ENCODE data around the gene CMSS1. TPM values are rescaled to one million over a fixed set of nuclear protein-coding genes. Genes with fewer than 3 reads are reported as not detected.
A peak's percentile ranks its signal among the peaks of the same experiment; 100 is the strongest.

CMSS1 gene
- total RNA-seq, 4 donors from 2014 or later, result 2.4 to 29.9 (median 5.2) TPM

- intact Hi-C loops (cut with DNase I; ENCODE audit: low total_unique reads) (no loop called here), in situ Hi-C loops (cut with MboI; ENCODE audit: low pct_ligation_motif_present in 1 of 4, low pct_unique_long_range_greater_than_20kb in 1 of 4, low sequenced_read_pairs in 3 of 4) (no loop called here)
- Histone ChIP-seq H3K27ac (peak overlapping the region; percentile 64 to 78 (median 74)), H3K27me3 (no peaks in the 10 kb centered on the region), H3K4me3 (no peak overlapping the region), H3K4me1 (peaks cover 9 to 22% (median 15%) of the 10 kb centered on the region in 4 donors), H3K36me3 (no peaks in the 10 kb centered on the region), H3K9me3 (no peaks in the 10 kb centered on the region)
- TF ChIP-seq, protein P1, sequence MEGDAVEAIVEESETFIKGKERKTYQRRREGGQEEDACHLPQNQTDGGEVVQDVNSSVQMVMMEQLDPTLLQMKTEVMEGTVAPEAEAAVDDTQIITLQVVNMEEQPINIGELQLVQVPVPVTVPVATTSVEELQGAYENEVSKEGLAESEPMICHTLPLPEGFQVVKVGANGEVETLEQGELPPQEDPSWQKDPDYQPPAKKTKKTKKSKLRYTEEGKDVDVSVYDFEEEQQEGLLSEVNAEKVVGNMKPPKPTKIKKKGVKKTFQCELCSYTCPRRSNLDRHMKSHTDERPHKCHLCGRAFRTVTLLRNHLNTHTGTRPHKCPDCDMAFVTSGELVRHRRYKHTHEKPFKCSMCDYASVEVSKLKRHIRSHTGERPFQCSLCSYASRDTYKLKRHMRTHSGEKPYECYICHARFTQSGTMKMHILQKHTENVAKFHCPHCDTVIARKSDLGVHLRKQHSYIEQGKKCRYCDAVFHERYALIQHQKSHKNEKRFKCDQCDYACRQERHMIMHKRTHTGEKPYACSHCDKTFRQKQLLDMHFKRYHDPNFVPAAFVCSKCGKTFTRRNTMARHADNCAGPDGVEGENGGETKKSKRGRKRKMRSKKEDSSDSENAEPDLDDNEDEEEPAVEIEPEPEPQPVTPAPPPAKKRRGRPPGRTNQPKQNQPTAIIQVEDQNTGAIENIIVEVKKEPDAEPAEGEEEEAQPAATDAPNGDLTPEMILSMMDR (IDR thresholded peaks at IDR 0.05), result no peak
- TF ChIP-seq POLR2A (IDR thresholded peaks at IDR 0.05), result no peak
- TF ChIP-seq EP300 (IDR thresholded peaks at IDR 0.05; ENCODE audit: low read depth), result no peak
- no peak for TF ChIP-seq POLR2AphosphoS5 (IDR thresholded peaks at IDR 0.05)
- WGBS, 2 donors (ENCODE audit: low coverage in 1 of 2), result 36% methylated on average over 2 of the region's 2 CpGs; no CpG with 5 or more reads in 1 of the 2 donors
- no peak for DNase-seq
Observed at GRCh38 chr3:100209948-100210771, 392.5 kb downstream of the CMSS1 start.

- 10 to 25% methylated on average over 3 of the region's 3 CpGs for WGBS, 2 donors (ENCODE audit: low coverage in 1 of 2)
- Histone ChIP-seq H3K27me3 (no peaks in the 10 kb centered on the region), H3K27ac (peak overlapping the region; percentile 64 to 78 (median 74)), H3K4me1 (peaks cover 9 to 22% (median 15%) of the 10 kb centered on the region in 4 donors), H3K4me3 (no peak overlapping the region), H3K9me3 (no peaks in the 10 kb centered on the region), H3K36me3 (no peaks in the 10 kb centered on the region)
- DNase-seq, result no peak
- TF ChIP-seq EP300 (IDR thresholded peaks at IDR 0.05; ENCODE audit: low read depth), result peak; percentile 66
- TF ChIP-seq, protein P1 (IDR thresholded peaks at IDR 0.05), result no peak
- TF ChIP-seq POLR2AphosphoS5 (IDR thresholded peaks at IDR 0.05), result peak; percentile 44 to 69 (median 57)
- TF ChIP-seq POLR2A (IDR thresholded peaks at IDR 0.05), result no peak
- intact Hi-C loops (cut with DNase I; ENCODE audit: low total_unique reads), result no loop called here
- in situ Hi-C loops (cut with MboI; ENCODE audit: low pct_ligation_motif_present in 1 of 4, low pct_unique_long_range_greater_than_20kb in 1 of 4, low sequenced_read_pairs in 3 of 4), result no loop called here
Observed at GRCh38 chr3:100210772-100211135, 393.1 kb downstream of the CMSS1 start.

- Histone ChIP-seq H3K27me3 (no peaks in the 10 kb centered on the region), H3K4me3 (no peak overlapping the region), H3K4me1 (peaks cover 9 to 22% (median 15%) of the 10 kb centered on the region in 4 donors), H3K9me3 (no peaks in the 10 kb centered on the region), H3K27ac (no peak overlapping the region), H3K36me3 (no peaks in the 10 kb centered on the region)
- WGBS, 2 donors (ENCODE audit: low coverage in 1 of 2), result 81 to 87% methylated on average over 3 to 7 of the region's 7 CpGs
- no peak for TF ChIP-seq POLR2A (IDR thresholded peaks at IDR 0.05)
- TF ChIP-seq EP300 (IDR thresholded peaks at IDR 0.05; ENCODE audit: low read depth), result no peak
- TF ChIP-seq POLR2AphosphoS5 (IDR thresholded peaks at IDR 0.05), result no peak
- TF ChIP-seq, protein P1 (IDR thresholded peaks at IDR 0.05), result no peak
- intact Hi-C loops (cut with DNase I; ENCODE audit: low total_unique reads), result no loop called here
- in situ Hi-C loops (cut with MboI; ENCODE audit: low pct_ligation_motif_present in 1 of 4, low pct_unique_long_range_greater_than_20kb in 1 of 4, low sequenced_read_pairs in 3 of 4), result no loop called here
- DNase-seq, result no peak
Observed at GRCh38 chr3:100213891-100214573, 396.4 kb downstream of the CMSS1 start.

DNA sequence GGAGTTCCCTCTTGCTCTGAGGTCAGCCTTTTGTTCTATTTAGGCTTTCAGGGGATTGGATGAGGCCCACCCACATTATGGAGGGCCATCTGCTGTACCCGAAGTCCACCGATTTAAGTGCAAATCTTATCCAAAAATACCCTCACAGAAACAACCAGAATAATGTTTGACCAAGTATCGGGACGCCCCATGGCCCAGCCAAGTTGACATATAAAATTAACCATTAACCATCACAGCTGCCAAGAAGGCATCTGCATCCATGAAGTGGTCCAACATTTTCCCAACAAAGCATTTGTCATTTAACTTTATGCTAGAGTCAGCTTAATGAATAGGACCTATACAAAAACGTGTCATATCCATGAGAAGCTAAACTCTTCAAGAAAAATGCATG is 396.9 kb downstream of the CMSS1 start:
- Histone ChIP-seq H3K4me3 (no peak overlapping the region), H3K27me3 (no peaks in the 10 kb centered on the region), H3K4me1 (peaks cover 9 to 20% (median 15%) of the 10 kb centered on the region in 4 donors), H3K36me3 (no peaks in the 10 kb centered on the region), H3K9me3 (peaks cover 0 to 4% of the 10 kb centered on the region in 2 donors), H3K27ac (no peak overlapping the region)
- 33 to 64% methylated on average over 1 to 5 of the region's 5 CpGs for WGBS, 2 donors (ENCODE audit: low coverage in 1 of 2)
- intact Hi-C loops (cut with DNase I; ENCODE audit: low total_unique reads), result no loop called here
- in situ Hi-C loops (cut with MboI; ENCODE audit: low pct_ligation_motif_present in 1 of 4, low pct_unique_long_range_greater_than_20kb in 1 of 4, low sequenced_read_pairs in 3 of 4), result no loop called here
- TF ChIP-seq EP300 (IDR thresholded peaks at IDR 0.05; ENCODE audit: low read depth), result no peak
- no peak for TF ChIP-seq POLR2AphosphoS5 (IDR thresholded peaks at IDR 0.05)
- TF ChIP-seq POLR2A (IDR thresholded peaks at IDR 0.05), result no peak
- TF ChIP-seq, protein P1 (IDR thresholded peaks at IDR 0.05), result no peak
- DNase-seq, result no peak
